ENCODE measurements around the gene SIGLEC11.

- TF ChIP-seq POLR2A (IDR thresholded peaks at IDR 0.05; ENCODE audit: low read length) (no peak), GATA1 (IDR thresholded peaks at IDR 0.05; ENCODE audit: low read depth, low read length) (no peak)
Observed at GRCh38 chr19:49915271-49915670, 45.7 kb downstream of the SIGLEC11 start.
